ENCODE data around the gene MMP13. TPM values are rescaled to one million over a fixed set of nuclear protein-coding genes. Genes with fewer than 3 reads are reported as not detected.

Gene MMP13
- total RNA-seq, 1 donor from 2014 or later, result 1.2 TPM

DNA sequence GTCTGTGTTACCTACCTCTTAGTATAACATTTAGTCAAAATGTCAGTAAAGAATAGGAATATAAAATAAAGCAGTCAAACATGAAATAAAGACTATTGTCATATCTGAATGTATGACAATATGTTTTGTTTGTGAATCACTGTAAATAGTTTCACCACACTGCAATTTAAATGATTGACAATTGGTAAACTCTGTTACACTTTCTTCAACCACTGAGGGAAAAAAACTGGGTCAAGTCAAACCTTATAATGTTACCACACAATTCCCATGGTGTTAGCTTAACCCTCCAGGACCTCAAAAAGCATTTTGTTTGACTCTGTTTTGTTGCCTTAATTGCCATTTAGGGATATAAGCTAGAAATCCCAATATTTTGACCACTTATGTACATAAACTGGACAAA is 10.5 kb upstream of the MMP13 start:
- Histone ChIP-seq H3K27me3 (ENCODE audit: insufficient read depth, low read length) (no peaks in the 10 kb centered on the region), H3K9me3 (ENCODE audit: insufficient read depth, low read depth, low read length) (no peaks in the 10 kb centered on the region), H3K4me3 (ENCODE audit: insufficient read depth, low read depth, low read length) (no peak overlapping the region), H2AFZ (ENCODE audit: low read depth, low read length) (no peak overlapping the region), H3K9ac (ENCODE audit: low read length) (no peak overlapping the region), H3K4me2 (ENCODE audit: low read length) (no peak overlapping the region), H3K36me3 (ENCODE audit: insufficient read depth, low read length) (no peaks in the 10 kb centered on the region), H3K27ac (ENCODE audit: low read depth, low read length) (no peak overlapping the region), H3K79me2 (ENCODE audit: insufficient read depth, low read length) (no peaks in the 10 kb centered on the region), H4K20me1 (ENCODE audit: insufficient read depth, low read length) (no peaks in the 10 kb centered on the region), H3K4me1 (ENCODE audit: insufficient read depth, low read length) (no peaks in the 10 kb centered on the region)
- Mint-ChIP-seq H3K9me3 (ENCODE audit: unreplicated experiment) (no peaks in the 10 kb centered on the region), H3K27ac (ENCODE audit: unreplicated experiment) (no peak overlapping the region), H3K4me3 (ENCODE audit: unreplicated experiment) (no peak overlapping the region), H3K36me3 (ENCODE audit: low read depth, unreplicated experiment) (no peaks in the 10 kb centered on the region), H3K4me1 (ENCODE audit: low read depth, unreplicated experiment) (no peaks in the 10 kb centered on the region), H3K27me3 (ENCODE audit: low read depth, unreplicated experiment) (peaks cover 4% of the 10 kb centered on the region)
- DNase-seq (ENCODE audit: low read depth) (no peak), FAIRE-seq (peak; percentile 13)
- TF ChIP-seq, protein P1, sequence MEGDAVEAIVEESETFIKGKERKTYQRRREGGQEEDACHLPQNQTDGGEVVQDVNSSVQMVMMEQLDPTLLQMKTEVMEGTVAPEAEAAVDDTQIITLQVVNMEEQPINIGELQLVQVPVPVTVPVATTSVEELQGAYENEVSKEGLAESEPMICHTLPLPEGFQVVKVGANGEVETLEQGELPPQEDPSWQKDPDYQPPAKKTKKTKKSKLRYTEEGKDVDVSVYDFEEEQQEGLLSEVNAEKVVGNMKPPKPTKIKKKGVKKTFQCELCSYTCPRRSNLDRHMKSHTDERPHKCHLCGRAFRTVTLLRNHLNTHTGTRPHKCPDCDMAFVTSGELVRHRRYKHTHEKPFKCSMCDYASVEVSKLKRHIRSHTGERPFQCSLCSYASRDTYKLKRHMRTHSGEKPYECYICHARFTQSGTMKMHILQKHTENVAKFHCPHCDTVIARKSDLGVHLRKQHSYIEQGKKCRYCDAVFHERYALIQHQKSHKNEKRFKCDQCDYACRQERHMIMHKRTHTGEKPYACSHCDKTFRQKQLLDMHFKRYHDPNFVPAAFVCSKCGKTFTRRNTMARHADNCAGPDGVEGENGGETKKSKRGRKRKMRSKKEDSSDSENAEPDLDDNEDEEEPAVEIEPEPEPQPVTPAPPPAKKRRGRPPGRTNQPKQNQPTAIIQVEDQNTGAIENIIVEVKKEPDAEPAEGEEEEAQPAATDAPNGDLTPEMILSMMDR (IDR thresholded peaks at IDR 0.05; ENCODE audit: insufficient read depth, low read depth, low read length), result no peak
- no peak for TF ChIP-seq EZH2 (IDR thresholded peaks at IDR 0.05; ENCODE audit: insufficient read depth, low read length)

DNA sequence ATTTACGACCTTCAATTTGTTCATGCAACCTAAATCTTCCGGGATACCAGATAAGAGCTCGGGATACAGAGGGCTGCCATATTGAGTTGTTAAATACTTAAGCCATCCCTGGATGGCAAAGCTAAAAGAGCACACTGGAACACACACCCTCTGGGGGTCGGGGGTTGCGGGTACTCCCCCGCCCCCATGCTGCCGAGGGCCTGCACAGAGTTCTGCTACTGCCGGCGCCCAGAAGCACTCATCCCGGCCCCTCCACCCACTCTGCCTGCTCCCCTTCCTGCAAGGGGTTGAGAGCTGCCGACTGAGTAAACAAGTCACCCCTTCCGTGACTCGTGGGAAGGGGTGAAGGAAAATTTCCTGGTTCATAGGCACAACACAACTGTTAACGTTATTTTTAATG is 9.3 kb upstream of the MMP13 start:
- H3K36me3 Mint-ChIP-seq (ENCODE audit: low read depth, unreplicated experiment), result no peaks in the 10 kb centered on the region
- Histone ChIP-seq H3K36me3 (ENCODE audit: insufficient read depth, low read length) (no peaks in the 10 kb centered on the region), H3K27me3 (ENCODE audit: insufficient read depth, low read length) (no peaks in the 10 kb centered on the region), H3K4me2 (ENCODE audit: low read length) (no peak overlapping the region), H4K20me1 (ENCODE audit: insufficient read depth, low read length) (no peaks in the 10 kb centered on the region), H3K9ac (ENCODE audit: low read length) (no peak overlapping the region), H3K4me3 (ENCODE audit: insufficient read depth, low read depth, low read length) (no peak overlapping the region), H3K27ac (ENCODE audit: low read depth, low read length) (no peak overlapping the region), H3K9me3 (ENCODE audit: insufficient read depth, low read depth, low read length) (no peaks in the 10 kb centered on the region), H2AFZ (ENCODE audit: low read depth, low read length) (no peak overlapping the region), H3K79me2 (ENCODE audit: insufficient read depth, low read length) (no peaks in the 10 kb centered on the region), H3K4me1 (ENCODE audit: insufficient read depth, low read length) (no peaks in the 10 kb centered on the region)
- H3K9me3 Mint-ChIP-seq (ENCODE audit: unreplicated experiment), result no peaks in the 10 kb centered on the region
- no peaks in the 10 kb centered on the region for H3K4me1 Mint-ChIP-seq (ENCODE audit: low read depth, unreplicated experiment)
- peaks cover 4% of the 10 kb centered on the region for H3K27me3 Mint-ChIP-seq (ENCODE audit: low read depth, unreplicated experiment)
- FAIRE-seq (no peak), DNase-seq (ENCODE audit: low read depth) (no peak)
- no peak overlapping the region for H3K27ac Mint-ChIP-seq (ENCODE audit: unreplicated experiment)
- TF ChIP-seq, protein P1 (IDR thresholded peaks at IDR 0.05; ENCODE audit: insufficient read depth, low read depth, low read length), result no peak
- no peak for TF ChIP-seq EZH2 (IDR thresholded peaks at IDR 0.05; ENCODE audit: insufficient read depth, low read length)
- no peak overlapping the region for H3K4me3 Mint-ChIP-seq (ENCODE audit: unreplicated experiment)

DNA sequence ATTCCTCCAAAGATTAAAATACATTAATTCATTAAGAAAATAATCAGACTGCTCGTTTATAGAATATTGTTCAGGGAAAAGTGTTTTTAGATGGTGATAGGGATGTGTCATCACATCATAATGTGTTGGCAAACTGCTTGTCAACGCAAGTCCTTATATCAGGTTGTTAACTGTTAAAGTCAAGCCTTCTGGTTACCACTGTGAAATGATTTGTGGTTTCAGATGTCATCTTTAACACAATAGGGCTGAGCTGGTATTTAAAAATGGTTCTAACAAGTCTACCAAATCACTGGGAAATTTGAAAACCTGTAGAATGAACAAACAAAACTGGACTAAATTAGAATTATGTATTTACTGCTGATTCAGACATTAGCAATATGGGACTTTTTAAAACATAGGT is 2.4 kb upstream of the MMP13 start:
- Mint-ChIP-seq H3K4me1 (ENCODE audit: low read depth, unreplicated experiment) (peaks cover 4% of the 10 kb centered on the region), H3K36me3 (ENCODE audit: low read depth, unreplicated experiment) (no peaks in the 10 kb centered on the region), H3K9me3 (ENCODE audit: unreplicated experiment) (no peaks in the 10 kb centered on the region), H3K27me3 (ENCODE audit: low read depth, unreplicated experiment) (peaks cover 3% of the 10 kb centered on the region), H3K4me3 (ENCODE audit: unreplicated experiment) (no peak overlapping the region), H3K27ac (ENCODE audit: unreplicated experiment) (no peak overlapping the region)
- no peaks in the 10 kb centered on the region for H3K9me3 ChIP-seq (ENCODE audit: insufficient read depth, low read depth, low read length)
- TF ChIP-seq EZH2 (IDR thresholded peaks at IDR 0.05; ENCODE audit: insufficient read depth, low read length), result no peak
- TF ChIP-seq, protein P1 (IDR thresholded peaks at IDR 0.05; ENCODE audit: insufficient read depth, low read depth, low read length), result no peak
- no peak overlapping the region for H3K9ac ChIP-seq (ENCODE audit: low read length)
- no peak overlapping the region for H3K27ac ChIP-seq (ENCODE audit: low read depth, low read length)
- H3K79me2 ChIP-seq (ENCODE audit: insufficient read depth, low read length), result no peaks in the 10 kb centered on the region
- H3K4me2 ChIP-seq (ENCODE audit: low read length), result no peak overlapping the region
- H3K27me3 ChIP-seq (ENCODE audit: insufficient read depth, low read length), result no peaks in the 10 kb centered on the region
- H3K4me1 ChIP-seq (ENCODE audit: insufficient read depth, low read length), result no peaks in the 10 kb centered on the region
- H4K20me1 ChIP-seq (ENCODE audit: insufficient read depth, low read length), result no peaks in the 10 kb centered on the region
- no peak for FAIRE-seq
- H2AFZ ChIP-seq (ENCODE audit: low read depth, low read length), result no peak overlapping the region
- no peak overlapping the region for H3K4me3 ChIP-seq (ENCODE audit: insufficient read depth, low read depth, low read length)
- no peaks in the 10 kb centered on the region for H3K36me3 ChIP-seq (ENCODE audit: insufficient read depth, low read length)
- DNase-seq (ENCODE audit: low read depth), result peak; percentile 61

All from astrocyte (in vitro differentiated cells and primary cell).